HG02884 (cell line): Measurements from ENCODE around the gene SEC61B.
"Not testable (repeated sequence)": the region's sequence is repeated elsewhere in the genome, so short reads cannot be mapped to it uniquely, and the experiment has no call there.

ENCODE experiments used
- ATAC-seq: cut with Tn5 transposase; IDR thresholded peaks from one replicate; pipeline ENCODE4 v1.9.1; 2021; ENCODE audit warnings: mild to moderate bottlenecking, moderate library complexity; ENCODE audit not compliant: unreplicated experiment

SEC61B gene

GRCh38 chr9:99190597-99191283 lies 31.3 kb upstream of the SEC61B start:
- ATAC-seq: no peak

- ATAC-seq: no peak
Observed at GRCh38 chr9:99192786-99193465, 29.2 kb upstream of the SEC61B start.

GRCh38 chr9:99193466-99193821 lies 28.6 kb upstream of the SEC61B start:
- ATAC-seq: no peak

- not testable (repeated sequence) for ATAC-seq
Observed at GRCh38 chr9:99196484-99196883, 25.6 kb upstream of the SEC61B start.

- ATAC-seq: no peak
Observed at GRCh38 chr9:99197124-99197630, 24.9 kb upstream of the SEC61B start.

GRCh38 chr9:99197987-99198386 lies 24.1 kb upstream of the SEC61B start:
- ATAC-seq: no peak

GRCh38 chr9:99199938-99200539 lies 22.0 kb upstream of the SEC61B start:
- no peak for ATAC-seq

GRCh38 chr9:99201603-99202002 lies 20.5 kb upstream of the SEC61B start:
- no peak for ATAC-seq

GRCh38 chr9:99210572-99210971 lies 11.5 kb upstream of the SEC61B start:
- no peak for ATAC-seq

- ATAC-seq: no peak
Observed at GRCh38 chr9:99211746-99212145, 10.3 kb upstream of the SEC61B start.

- ATAC-seq: no peak
Observed at GRCh38 chr9:99213197-99213596, 8.9 kb upstream of the SEC61B start.

- no peak for ATAC-seq
Observed at GRCh38 chr9:99216073-99216472, 6.0 kb upstream of the SEC61B start.

GRCh38 chr9:99220011-99220410 lies 2.1 kb upstream of the SEC61B start:
- ATAC-seq: no peak

- ATAC-seq: no peak
Observed at GRCh38 chr9:99221266-99221620, 839 bp upstream of the SEC61B start.

GRCh38 chr9:99222416-99223270 lies 561 bp downstream of the SEC61B start:
- peak; percentile 18 for ATAC-seq

- ATAC-seq: no peak
Observed at GRCh38 chr9:99224445-99224844, 2.4 kb downstream of the SEC61B start.

GRCh38 chr9:99226054-99226453 lies 4.0 kb downstream of the SEC61B start:
- ATAC-seq: no peak

GRCh38 chr9:99230206-99230605 lies 8.1 kb downstream of the SEC61B start:
- no peak for ATAC-seq

- ATAC-seq: no peak
Observed at GRCh38 chr9:99231711-99232110, 9.6 kb downstream of the SEC61B start.

- ATAC-seq: no peak
Observed at GRCh38 chr9:99234618-99235017, 12.5 kb downstream of the SEC61B start.

- no peak for ATAC-seq
Observed at GRCh38 chr9:99235069-99235468, 13.0 kb downstream of the SEC61B start.
